Amniotic epithelial cell (primary cell): ENCODE results near the gene VSTM4.

Experiments used
- DNase-seq: peaks from one replicate; pipeline ENCODE4 v3.0.0-alpha.2; 2010; ENCODE audit warnings: low read depth

The VSTM4 gene

GRCh38 chr10:49115015-49115795 lies at the start of gene VSTM4:
TSS of gene VSTM4 (minus strand) at chr10:49115522. CDS start at chr10:49115485, 37 bp downstream.
- peak; percentile 12 for DNase-seq

GRCh38 chr10:49164559-49165188 lies 49.4 kb upstream of the VSTM4 start:
- DNase-seq: peak; percentile 24

- peak; percentile 79 for DNase-seq
Measured at GRCh38 chr10:49163741-49164140, 48.4 kb upstream of the VSTM4 start.

- DNase-seq: no peak
Measured at GRCh38 chr10:49162761-49163310, 47.5 kb upstream of the VSTM4 start.

- no peak for DNase-seq
Measured at GRCh38 chr10:49162063-49162462, 46.7 kb upstream of the VSTM4 start.

GRCh38 chr10:49161411-49161997 lies 46.2 kb upstream of the VSTM4 start:
- peak; percentile 7 for DNase-seq

GRCh38 chr10:49160814-49161213 lies 45.5 kb upstream of the VSTM4 start:
- no peak for DNase-seq

GRCh38 chr10:49160110-49160509 lies 44.8 kb upstream of the VSTM4 start:
- no peak for DNase-seq

- DNase-seq: no peak
Measured at GRCh38 chr10:49158915-49159314, 43.6 kb upstream of the VSTM4 start.

- no peak for DNase-seq
Measured at GRCh38 chr10:49158404-49158803, 43.1 kb upstream of the VSTM4 start.

GRCh38 chr10:49157229-49157628 lies 41.9 kb upstream of the VSTM4 start:
- DNase-seq: no peak

GRCh38 chr10:49154641-49155040 lies 39.3 kb upstream of the VSTM4 start:
- DNase-seq: no peak

GRCh38 chr10:49153971-49154370 lies 38.6 kb upstream of the VSTM4 start:
- peak; percentile 45 for DNase-seq

GRCh38 chr10:49153115-49153514 lies 37.8 kb upstream of the VSTM4 start:
- DNase-seq: no peak

GRCh38 chr10:49152663-49153062 lies 37.3 kb upstream of the VSTM4 start:
- DNase-seq: no peak

GRCh38 chr10:49152037-49152436 lies 36.7 kb upstream of the VSTM4 start:
- DNase-seq: no peak

GRCh38 chr10:49151481-49151880 lies 36.2 kb upstream of the VSTM4 start:
- no peak for DNase-seq

GRCh38 chr10:49151025-49151445 lies 35.7 kb upstream of the VSTM4 start:
- no peak for DNase-seq

GRCh38 chr10:49150426-49150825 lies 35.1 kb upstream of the VSTM4 start:
- DNase-seq: no peak

- DNase-seq: no peak
Measured at GRCh38 chr10:49149881-49150280, 34.6 kb upstream of the VSTM4 start.

- DNase-seq: no peak
Measured at GRCh38 chr10:49144058-49144720, 28.9 kb upstream of the VSTM4 start.

- no peak for DNase-seq
Measured at GRCh38 chr10:49143249-49143648, 27.9 kb upstream of the VSTM4 start.
